HEK293 (cell line): ENCODE measurements around the gene ADAMTS12.

Experiments
- CTCF ChIA-PET: fragments of 350-600 bp; formaldehyde crosslinking; extraction: SDS; loops from one replicate; lab custom pipeline; 2021; ENCODE audit warnings: antibody characterized with exemption; lab: Yijun Ruan, JAX
- POLR2A ChIA-PET: fragments of 300-600 bp; formaldehyde crosslinking; extraction: SDS; loops from one replicate; lab custom pipeline; 2020; ENCODE audit warnings: antibody characterized with exemption, inconsistent platforms; lab: Yijun Ruan, JAX
- H3K27ac ChIP-seq: fragments of 200-500 bp; sonication (Bioruptor generic); 2 replicates; pipeline ENCODE4 v1.5.1; 2014; ENCODE audit warnings: low read depth, low read length, control low read depth, inconsistent platforms; ENCODE audit errors: extremely low read depth
- H3K36me3 ChIP-seq, 2 experiments: fragments of 200-500 bp in 1 of 2; sonication (Bioruptor generic) in 1 of 2; 1 replicate in 1 of 2; 2 replicates in 1 of 2; pipeline ENCODE4 v1.5.1; 2014 to 2017; ENCODE audit warnings: inconsistent platforms in 2 of 2, low read length in 2 of 2; ENCODE audit not compliant: control insufficient read depth in 2 of 2, insufficient read depth in 1 of 2
- H3K4me1 ChIP-seq: fragments of 200-500 bp; sonication (Bioruptor generic); 2 replicates; pipeline ENCODE4 v1.5.1; 2014; ENCODE audit warnings: mild to moderate bottlenecking, low read length, inconsistent platforms; ENCODE audit not compliant: control insufficient read depth, insufficient read depth
- H3K4me3 ChIP-seq: 2 replicates; pipeline ENCODE4 v1.5.1; 2011; ENCODE audit warnings: low read depth, mild to moderate bottlenecking, control low read depth, low read length, moderate library complexity
- H3K9me3 ChIP-seq: fragments of 200-500 bp; sonication (Bioruptor generic); 2 replicates; pipeline ENCODE4 v1.5.1; 2014; ENCODE audit warnings: low read depth, low read length, inconsistent platforms; ENCODE audit not compliant: control insufficient read depth, insufficient read depth
- ELK4 ChIP-seq: IDR thresholded peaks from 2 replicates; pipeline ENCODE4 v1.6.1; 2011; ENCODE audit warnings: mild to moderate bottlenecking, low read depth, low read length, borderline replicate concordance
- GLIS2 ChIP-seq: fragments of 450-650 bp; formaldehyde crosslinking; IDR thresholded peaks from 2 replicates; pipeline ENCODE4 v1.5.1; 2016; ENCODE audit warnings: missing biosample characterization, missing genetic modification characterization
- MEIS1 ChIP-seq: sonication (generic); formaldehyde crosslinking; IDR thresholded peaks from 2 replicates; pipeline ENCODE4 v1.8.1; 2022; ENCODE audit warnings: missing genetic modification reagents, mild to moderate bottlenecking, borderline replicate concordance
- OVOL3 ChIP-seq: fragments of 450-650 bp; formaldehyde crosslinking; IDR thresholded peaks from 2 replicates; pipeline ENCODE4 v1.5.1; 2016; ENCODE audit warnings: missing biosample characterization, missing genetic modification characterization
- REPIN1 ChIP-seq: fragments of 450-650 bp; formaldehyde crosslinking; IDR thresholded peaks from 2 replicates; pipeline ENCODE4 v1.5.1; 2017; ENCODE audit warnings: missing biosample characterization, missing genetic modification characterization, low read depth
- REST ChIP-seq: fragments of 450-650 bp; formaldehyde crosslinking; IDR thresholded peaks from 2 replicates; pipeline ENCODE4 v1.5.1; 2016; ENCODE audit warnings: missing biosample characterization, missing genetic modification characterization
- TRIM28 ChIP-seq: IDR thresholded peaks from 2 replicates; pipeline ENCODE4 v1.6.1; 2011; ENCODE audit warnings: low read length, control low read depth, borderline replicate concordance
- ZBTB20 ChIP-seq: fragments of 450-650 bp; formaldehyde crosslinking; IDR thresholded peaks from 2 replicates; pipeline ENCODE4 v1.5.1; 2016; ENCODE audit warnings: missing biosample characterization, missing genetic modification characterization
- ZNF112 ChIP-seq: fragments of 450-650 bp; formaldehyde crosslinking; IDR thresholded peaks from 2 replicates; pipeline ENCODE4 v1.5.0; 2017; ENCODE audit warnings: missing biosample characterization, missing genetic modification characterization
- ZNF157 ChIP-seq: fragments of 450-650 bp; formaldehyde crosslinking; IDR thresholded peaks from 2 replicates; pipeline ENCODE4 v1.5.1; 2016; ENCODE audit warnings: missing biosample characterization, missing genetic modification characterization
- ZNF175 ChIP-seq: fragments of 450-650 bp; formaldehyde crosslinking; IDR thresholded peaks from 2 replicates; pipeline ENCODE4 v1.5.1; 2016; ENCODE audit warnings: missing biosample characterization, missing genetic modification characterization
- ZNF280D ChIP-seq: fragments of 450-650 bp; formaldehyde crosslinking; IDR thresholded peaks from 2 replicates; pipeline ENCODE4 v1.5.1; 2016; ENCODE audit warnings: missing biosample characterization, missing genetic modification characterization
- ZNF302 ChIP-seq: fragments of 450-650 bp; formaldehyde crosslinking; IDR thresholded peaks from 2 replicates; pipeline ENCODE4 v1.5.1; 2016; ENCODE audit warnings: missing biosample characterization, missing genetic modification characterization, low read depth
- ZNF416 ChIP-seq: fragments of 450-650 bp; formaldehyde crosslinking; IDR thresholded peaks from 2 replicates; pipeline ENCODE4 v1.5.1; 2016; ENCODE audit warnings: missing biosample characterization, missing genetic modification characterization
- ZNF530 ChIP-seq: fragments of 450-650 bp; formaldehyde crosslinking; IDR thresholded peaks from 2 replicates; pipeline ENCODE4 v1.5.1; 2016; ENCODE audit warnings: low read depth, missing biosample characterization, missing genetic modification characterization
- ZNF560 ChIP-seq: fragments of 450-650 bp; formaldehyde crosslinking; IDR thresholded peaks from 2 replicates; pipeline ENCODE4 v1.5.1; 2017; ENCODE audit warnings: missing biosample characterization, missing genetic modification characterization, borderline replicate concordance
- ZNF629 ChIP-seq: fragments of 450-650 bp; formaldehyde crosslinking; IDR thresholded peaks from 2 replicates; pipeline ENCODE4 v1.5.1; 2017; ENCODE audit warnings: missing biosample characterization, missing genetic modification characterization
- ZNF785 ChIP-seq: fragments of 450-650 bp; formaldehyde crosslinking; IDR thresholded peaks from 2 replicates; pipeline ENCODE4 v1.5.1; 2016; ENCODE audit warnings: missing biosample characterization, missing genetic modification characterization
- ZNF791 ChIP-seq: fragments of 450-650 bp; formaldehyde crosslinking; IDR thresholded peaks from 2 replicates; pipeline ENCODE4 v1.5.1; 2016; ENCODE audit warnings: missing biosample characterization, missing genetic modification characterization
- ZSCAN4 ChIP-seq: fragments of 450-650 bp; formaldehyde crosslinking; IDR thresholded peaks from 2 replicates; pipeline ENCODE4 v1.5.1; 2017; ENCODE audit warnings: missing biosample characterization, missing genetic modification characterization

Gene ADAMTS12

GRCh38 chr5:33745101-33745770 lies 146.6 kb downstream of the ADAMTS12 start (continued):
- TF ChIP-seq REST (no peak), ZNF416 (tag by site-specific recombination) (no peak), ZNF302 (no peak), TRIM28 (no peak), REPIN1 (no peak), MEIS1 (CRISPR knock-in tag) (no peak)

GRCh38 chr5:33743099-33743498 lies 148.7 kb downstream of the ADAMTS12 start:
- ChIA-PET POLR2A (no interaction called here), CTCF (interaction anchor here (0.8 to 1.3 kb wide), 2 partner anchors 192 to 478 kb away, joined by 3 read pairs; no protein-coding TSS in a partner anchor)
- Histone ChIP-seq H3K9me3 (no peaks in the 10 kb centered on the region), H3K36me3 (no peaks in the 10 kb centered on the region), H3K4me1 (no peaks in the 10 kb centered on the region), H3K27ac (no peak overlapping the region), H3K4me3 (no peak overlapping the region)
- no peak for TF ChIP-seq ZNF280D
- no peak for TF ChIP-seq ZNF791 (tag by site-specific recombination)
- TF ChIP-seq OVOL3 (tag by site-specific recombination) = no peak

- CTCF ChIA-PET = interaction anchor here (0.6 to 1.3 kb wide), 3 partner anchors 79 to 477 kb away, joined by 3 read pairs; no protein-coding TSS in a partner anchor
- TF ChIP-seq ZSCAN4 (tag by site-specific recombination) = no peak
- no peak for TF ChIP-seq ZNF175 (tag by site-specific recombination)
- no peak for TF ChIP-seq ZNF157 (tag by site-specific recombination)
- no peak for TF ChIP-seq ZNF629
- TF ChIP-seq ELK4 = no peak
- no peak for TF ChIP-seq ZBTB20 (tag by site-specific recombination)
- no peak for TF ChIP-seq GLIS2
- no peak for TF ChIP-seq REPIN1
- TF ChIP-seq ZNF560 (tag by site-specific recombination) = no peak
- no peak for TF ChIP-seq ZNF112 (tag by site-specific recombination)
- TF ChIP-seq ZNF530 (tag by site-specific recombination) = no peak
- TF ChIP-seq ZNF785 (tag by site-specific recombination) = no peak
Measured at GRCh38 chr5:33742181-33742580, 149.6 kb downstream of the ADAMTS12 start.

More at GRCh38 chr5:33742181-33742580, 149.6 kb downstream of the ADAMTS12 start:
- no peaks in the 10 kb centered on the region for H3K36me3 ChIP-seq
- H3K4me1 ChIP-seq = no peaks in the 10 kb centered on the region
- no peak overlapping the region for H3K4me3 ChIP-seq
- no peak overlapping the region for H3K27ac ChIP-seq
- H3K9me3 ChIP-seq = no peaks in the 10 kb centered on the region
- POLR2A ChIA-PET = no interaction called here
